Measurements from ENCODE around the gene UBAP1.

DNA sequence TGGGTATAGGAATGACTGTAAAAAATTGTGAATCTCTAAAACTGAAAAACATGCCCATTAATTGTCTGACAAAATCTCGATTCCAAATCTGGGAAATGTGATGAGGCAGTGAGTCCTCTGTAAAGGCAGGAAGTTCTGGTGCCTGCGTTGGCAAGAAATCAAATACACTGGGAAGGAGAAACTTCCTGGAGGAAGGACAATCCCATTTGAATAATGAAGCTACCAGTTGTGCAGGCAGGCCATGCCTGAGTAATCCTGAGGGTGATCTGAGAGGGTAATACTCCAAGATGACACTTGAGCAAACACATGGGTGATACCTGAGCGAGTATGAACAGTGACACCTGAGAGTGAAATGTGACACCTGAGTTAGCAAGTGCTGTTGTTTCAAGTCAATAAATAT lies 100.6 kb downstream of the UBAP1 start:
- TF ChIP-seq, protein P1, sequence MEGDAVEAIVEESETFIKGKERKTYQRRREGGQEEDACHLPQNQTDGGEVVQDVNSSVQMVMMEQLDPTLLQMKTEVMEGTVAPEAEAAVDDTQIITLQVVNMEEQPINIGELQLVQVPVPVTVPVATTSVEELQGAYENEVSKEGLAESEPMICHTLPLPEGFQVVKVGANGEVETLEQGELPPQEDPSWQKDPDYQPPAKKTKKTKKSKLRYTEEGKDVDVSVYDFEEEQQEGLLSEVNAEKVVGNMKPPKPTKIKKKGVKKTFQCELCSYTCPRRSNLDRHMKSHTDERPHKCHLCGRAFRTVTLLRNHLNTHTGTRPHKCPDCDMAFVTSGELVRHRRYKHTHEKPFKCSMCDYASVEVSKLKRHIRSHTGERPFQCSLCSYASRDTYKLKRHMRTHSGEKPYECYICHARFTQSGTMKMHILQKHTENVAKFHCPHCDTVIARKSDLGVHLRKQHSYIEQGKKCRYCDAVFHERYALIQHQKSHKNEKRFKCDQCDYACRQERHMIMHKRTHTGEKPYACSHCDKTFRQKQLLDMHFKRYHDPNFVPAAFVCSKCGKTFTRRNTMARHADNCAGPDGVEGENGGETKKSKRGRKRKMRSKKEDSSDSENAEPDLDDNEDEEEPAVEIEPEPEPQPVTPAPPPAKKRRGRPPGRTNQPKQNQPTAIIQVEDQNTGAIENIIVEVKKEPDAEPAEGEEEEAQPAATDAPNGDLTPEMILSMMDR (IDR thresholded peaks at IDR 0.05 in 2 of 3, conservative IDR thresholded peaks at IDR 0.05 in 1 of 3; ENCODE audit: borderline replicate concordance in 1 of 3, insufficient read depth in 1 of 3, low read depth in 2 of 3, low read length in 2 of 3) = no peak
- TF ChIP-seq EZH2phosphoT487 (IDR thresholded peaks at IDR 0.05; ENCODE audit: borderline replicate concordance) (no peak), CEBPB (IDR thresholded peaks at IDR 0.05; ENCODE audit: low read depth) (no peak), YY1 (IDR thresholded peaks at IDR 0.05; ENCODE audit: extremely low read depth, insufficient replicate concordance, low read depth, low read length) (no peak), RAD21 (IDR thresholded peaks at IDR 0.05; ENCODE audit: low read depth) (no peak), EZH2 (IDR thresholded peaks at IDR 0.05) (no peak), POLR2AphosphoS5 (IDR thresholded peaks at IDR 0.05; ENCODE audit: low read depth, low read length) (no peak), ZFX (IDR thresholded peaks at IDR 0.05) (no peak), POLR2A (IDR thresholded peaks at IDR 0.05; ENCODE audit: borderline replicate concordance, extremely low read depth, insufficient read depth, insufficient read length) (no peak), TCF7L2 (IDR thresholded peaks at IDR 0.05; ENCODE audit: borderline replicate concordance, extremely low read depth, insufficient read depth, insufficient read length) (no peak), ZNF274 (IDR thresholded peaks at IDR 0.05; ENCODE audit: low read depth, low read length) (no peak), JUND (IDR thresholded peaks at IDR 0.05) (no peak), SRF (IDR thresholded peaks at IDR 0.05; ENCODE audit: low read depth) (no peak)
- TF ChIP-seq, protein P2, sequence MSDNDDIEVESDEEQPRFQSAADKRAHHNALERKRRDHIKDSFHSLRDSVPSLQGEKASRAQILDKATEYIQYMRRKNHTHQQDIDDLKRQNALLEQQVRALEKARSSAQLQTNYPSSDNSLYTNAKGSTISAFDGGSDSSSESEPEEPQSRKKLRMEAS (IDR thresholded peaks at IDR 0.05) = no peak

All from HCT116 (cell line).